ENCODE data around the gene ARHGAP26. TPM values are rescaled to one million over a fixed set of nuclear protein-coding genes. Genes with fewer than 3 reads are reported as not detected.

The ARHGAP26 gene
- polyA plus RNA-seq, 3 donors, result 26.5 to 56.8 (median 28.7) TPM

- 94% methylated on average over 3 of the region's 3 CpGs for WGBS (ENCODE audit: insufficient coverage)
These were observed 303.6 kb downstream of the ARHGAP26 start for GRCh38 chr5:143073766-143074165.

GRCh38 chr5:143074414-143074996 is 304.3 kb downstream of the ARHGAP26 start:
- Histone ChIP-seq H3K27me3 (ENCODE audit: control insufficient read depth in 2 of 2, insufficient read depth in 2 of 2, low read length in 2 of 2) (no peaks in the 10 kb centered on the region), H3K79me2 (ENCODE audit: insufficient read depth, low read length) (no peaks in the 10 kb centered on the region), H3K9ac (ENCODE audit: insufficient read depth, low read length, poor library complexity, severe bottlenecking) (no peak overlapping the region), H3K27ac (ENCODE audit: low read depth in 1 of 2, low read length in 2 of 2) (no peak overlapping the region), H2AFZ (ENCODE audit: insufficient read depth, low read depth, low read length, poor library complexity, severe bottlenecking) (no peak overlapping the region), H4K20me1 (ENCODE audit: insufficient read depth, low read length) (peaks cover 26% of the 10 kb centered on the region), H3K9me3 (replicated peaks in 1 of 2; ENCODE audit: control insufficient read depth in 1 of 2, insufficient read depth in 1 of 2, low read length in 2 of 2) (no peaks in the 10 kb centered on the region), H3K4me1 (ENCODE audit: control insufficient read depth in 1 of 2, insufficient read depth in 2 of 2, low read length in 2 of 2) (no peaks in the 10 kb centered on the region), H3K4me3 (replicated peaks in 1 of 3; ENCODE audit: low read depth in 2 of 3, low read length in 3 of 3) (no peak overlapping the region), H3K36me3 (replicated peaks in 1 of 2; ENCODE audit: control insufficient read depth in 1 of 2, insufficient read depth in 2 of 2, low read length in 2 of 2) (peaks cover 23 to 69% of the 10 kb centered on the region in 2 donors), H3K4me2 (replicated peaks; ENCODE audit: extremely low read depth, low read length, poor library complexity, severe bottlenecking) (no peak overlapping the region)
- H3K27me3 Mint-ChIP-seq (ENCODE audit: low read depth in 3 of 3), result peaks cover 0 to 2% (median 0%) of the 10 kb centered on the region in 3 donors
- H3K4me3 Mint-ChIP-seq, result no peak overlapping the region
- H3K9me3 Mint-ChIP-seq, result peaks cover 0 to 8% (median 5%) of the 10 kb centered on the region in 7 donors
- WGBS (ENCODE audit: insufficient coverage), result 100% methylated on average over 1 of the region's 1 CpG
- no peak for TF ChIP-seq CTCF (IDR thresholded peaks at IDR 0.05)
- H3K4me1 Mint-ChIP-seq, result no peaks in the 10 kb centered on the region
- peak overlapping the region in 3 of 7 donors; percentile 6 to 34 (median 25) for H3K27ac Mint-ChIP-seq
- intact Hi-C loops (cut with micrococcal nuclease), result no loop called here
- no peak for DNase-seq
- peaks cover 65 to 84% of the 10 kb centered on the region in 2 donors for H3K36me3 Mint-ChIP-seq

More at GRCh38 chr5:143073766-143074165, 303.6 kb downstream of the ARHGAP26 start:
- H3K36me3 ChIP-seq (replicated peaks in 1 of 2; ENCODE audit: control insufficient read depth in 1 of 2, insufficient read depth in 2 of 2, low read length in 2 of 2), result peaks cover 31 to 69% of the 10 kb centered on the region in 2 donors
- H2AFZ ChIP-seq (ENCODE audit: insufficient read depth, low read depth, low read length, poor library complexity, severe bottlenecking), result no peak overlapping the region
- no peaks in the 10 kb centered on the region for H3K27me3 ChIP-seq (ENCODE audit: control insufficient read depth in 2 of 2, insufficient read depth in 2 of 2, low read length in 2 of 2)
- H3K4me2 ChIP-seq (replicated peaks; ENCODE audit: extremely low read depth, low read length, poor library complexity, severe bottlenecking), result no peak overlapping the region
- intact Hi-C loops (cut with micrococcal nuclease), result no loop called here
- Mint-ChIP-seq H3K36me3 (peaks cover 67 to 84% of the 10 kb centered on the region in 2 donors), H3K4me1 (no peaks in the 10 kb centered on the region), H3K27ac (no peak overlapping the region), H3K9me3 (peaks cover 0 to 8% (median 5%) of the 10 kb centered on the region in 7 donors), H3K4me3 (no peak overlapping the region), H3K27me3 (ENCODE audit: low read depth in 3 of 3) (peaks cover 0 to 2% (median 1%) of the 10 kb centered on the region in 3 donors)
- no peak overlapping the region for H3K27ac ChIP-seq (ENCODE audit: low read depth in 1 of 2, low read length in 2 of 2)
- no peak for DNase-seq
- no peaks in the 10 kb centered on the region for H3K4me1 ChIP-seq (ENCODE audit: control insufficient read depth in 1 of 2, insufficient read depth in 2 of 2, low read length in 2 of 2)
- H3K4me3 ChIP-seq (replicated peaks in 1 of 3; ENCODE audit: low read depth in 2 of 3, low read length in 3 of 3), result no peak overlapping the region
- no peak for TF ChIP-seq CTCF (IDR thresholded peaks at IDR 0.05)
- no peak overlapping the region for H3K9ac ChIP-seq (ENCODE audit: insufficient read depth, low read length, poor library complexity, severe bottlenecking)
- peaks cover 19% of the 10 kb centered on the region for H4K20me1 ChIP-seq (ENCODE audit: insufficient read depth, low read length)
- H3K9me3 ChIP-seq (replicated peaks in 1 of 2; ENCODE audit: control insufficient read depth in 1 of 2, insufficient read depth in 1 of 2, low read length in 2 of 2), result no peaks in the 10 kb centered on the region
- no peaks in the 10 kb centered on the region for H3K79me2 ChIP-seq (ENCODE audit: insufficient read depth, low read length)
